ENCODE data around the gene SH3BGRL. TPM values are rescaled to one million over a fixed set of nuclear protein-coding genes. Genes with fewer than 3 reads are reported as not detected.

The SH3BGRL gene
- total and polyA plus RNA-seq, 9 donors = 88.3 to 257 (median 125) TPM

GRCh38 chrX:81238166-81238565, 36.3 kb downstream of the SH3BGRL start:
- 73 to 80% (median 76%) methylated on average over 4 of the region's 4 CpGs for WGBS, 3 donors
- TF ChIP-seq EP300 (IDR thresholded peaks at IDR 0.05) (no peak), CTCF (IDR thresholded peaks at IDR 0.05) (no peak), POLR2A (IDR thresholded peaks at IDR 0.05) (no peak)
- DNase-seq = no peak
- no peak overlapping the region for H3K27ac ChIP-seq
- no peaks in the 10 kb centered on the region for H3K36me3 ChIP-seq
- H3K4me3 ChIP-seq = no peak overlapping the region
- no peaks in the 10 kb centered on the region for H3K27me3 ChIP-seq
- no peaks in the 10 kb centered on the region for H3K4me1 ChIP-seq (ENCODE audit: insufficient read depth)
- intact Hi-C loops (cut with DNase I) = no loop called here
- peaks cover 0 to 6% of the 10 kb centered on the region in 2 donors for H3K9me3 ChIP-seq

DNA sequence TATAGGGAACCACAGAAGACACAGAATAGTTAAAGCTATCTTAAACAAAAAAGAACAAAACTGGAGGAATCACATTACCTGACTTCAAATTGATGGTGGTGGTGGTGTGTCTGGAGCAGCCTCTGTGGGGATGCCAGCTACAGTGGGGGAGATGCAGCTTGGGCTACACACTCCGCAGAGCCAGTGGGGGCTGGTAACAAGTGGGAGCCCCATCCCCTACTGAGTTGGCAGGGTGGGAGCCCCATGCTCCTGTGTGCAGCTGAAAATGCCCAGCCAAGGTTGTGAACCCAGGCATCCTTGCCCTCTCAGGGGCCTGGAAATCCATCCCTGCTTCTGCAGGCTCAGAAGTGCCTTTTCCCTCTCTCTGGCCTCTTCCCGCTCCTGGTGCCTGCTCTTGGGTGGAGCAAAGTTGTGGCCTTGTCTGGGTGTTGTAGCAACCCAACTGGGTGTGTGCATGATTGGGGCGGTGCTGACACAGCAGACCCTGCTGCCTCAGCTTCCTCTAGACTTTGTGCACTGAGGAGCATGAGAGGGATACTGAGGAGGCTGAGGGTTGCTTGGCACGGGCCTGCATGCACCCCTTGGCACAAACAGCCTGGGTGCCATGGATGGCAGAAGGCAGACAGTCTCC, 38.9 kb downstream of the SH3BGRL start:
- WGBS, 3 donors = 67 to 86% (median 78%) methylated on average over 4 of the region's 4 CpGs
- DNase-seq = no peak
- Histone ChIP-seq H3K9me3 (peaks cover 0 to 6% of the 10 kb centered on the region in 2 donors), H3K4me3 (no peak overlapping the region), H3K36me3 (no peaks in the 10 kb centered on the region), H3K27me3 (no peaks in the 10 kb centered on the region), H3K4me1 (ENCODE audit: insufficient read depth) (no peaks in the 10 kb centered on the region), H3K27ac (no peak overlapping the region)
- intact Hi-C loops (cut with DNase I) = no loop called here
- TF ChIP-seq EP300 (IDR thresholded peaks at IDR 0.05) (no peak), POLR2A (IDR thresholded peaks at IDR 0.05) (no peak), CTCF (IDR thresholded peaks at IDR 0.05) (no peak)

DNA sequence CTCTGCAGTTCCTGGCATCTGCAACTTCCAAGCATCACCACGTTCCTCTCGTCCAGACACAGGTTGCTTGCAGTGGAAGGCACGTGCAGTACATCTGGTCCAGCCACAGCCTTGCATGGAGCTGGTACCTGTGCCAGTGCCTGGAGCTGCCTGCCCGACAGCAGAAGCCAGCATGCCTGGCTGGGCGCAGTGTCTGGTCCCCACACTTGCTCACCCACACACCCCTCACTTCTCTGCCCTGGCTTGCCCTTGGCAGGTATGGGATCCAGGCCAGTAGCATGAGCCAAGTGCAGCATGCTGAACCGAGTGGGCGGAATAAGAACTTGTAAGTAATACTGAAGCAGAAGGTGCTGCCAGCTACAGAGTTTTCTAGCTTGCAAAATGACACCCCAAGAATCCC, 39.9 kb downstream of the SH3BGRL start:
- no peaks in the 10 kb centered on the region for H3K4me1 ChIP-seq (ENCODE audit: insufficient read depth)
- 82 to 94% (median 86%) methylated on average over 7 of the region's 7 CpGs for WGBS, 3 donors
- no peak overlapping the region for H3K4me3 ChIP-seq
- H3K36me3 ChIP-seq = no peaks in the 10 kb centered on the region
- no peak for DNase-seq
- H3K9me3 ChIP-seq = peaks cover 0 to 6% of the 10 kb centered on the region in 2 donors
- H3K27me3 ChIP-seq = no peaks in the 10 kb centered on the region
- H3K27ac ChIP-seq = no peak overlapping the region
- TF ChIP-seq CTCF (IDR thresholded peaks at IDR 0.05) = no peak
- TF ChIP-seq POLR2A (IDR thresholded peaks at IDR 0.05) = no peak
- TF ChIP-seq EP300 (IDR thresholded peaks at IDR 0.05) = no peak
- intact Hi-C loops (cut with DNase I) = no loop called here

DNA sequence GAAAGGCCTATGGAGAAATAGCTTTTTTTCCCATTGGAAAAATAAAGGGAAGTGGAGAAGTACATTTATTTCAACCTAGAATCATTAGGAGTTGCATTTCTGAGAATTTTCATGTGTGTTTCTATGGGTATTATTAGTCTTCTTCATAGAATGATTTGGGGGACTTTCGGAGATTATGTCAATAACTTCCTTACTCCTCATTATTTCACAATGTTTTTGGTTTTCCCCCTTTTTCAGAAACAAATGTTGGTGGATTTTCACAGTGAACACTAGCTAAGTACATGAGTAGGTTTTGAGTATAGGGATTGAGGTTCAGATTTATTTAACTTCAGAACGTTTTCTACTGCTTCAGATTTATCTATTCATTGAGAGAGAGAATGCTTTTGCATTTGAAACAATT, 54.0 kb downstream of the SH3BGRL start:
- Histone ChIP-seq H3K27me3 (no peaks in the 10 kb centered on the region), H3K9me3 (no peaks in the 10 kb centered on the region), H3K4me3 (no peak overlapping the region), H3K4me1 (ENCODE audit: insufficient read depth) (no peaks in the 10 kb centered on the region), H3K36me3 (no peaks in the 10 kb centered on the region), H3K27ac (no peak overlapping the region)
- WGBS, 3 donors = 45 to 50% (median 47%) methylated on average over 2 of the region's 2 CpGs
- no peak for DNase-seq
- intact Hi-C loops (cut with DNase I) = no loop called here
- TF ChIP-seq CTCF (IDR thresholded peaks at IDR 0.05) (no peak), POLR2A (IDR thresholded peaks at IDR 0.05) (no peak), EP300 (IDR thresholded peaks at IDR 0.05) (no peak)
